NT2/D1 (cell line): ENCODE data around the gene PCYT1A.
"Not testable (repeated sequence)": the region's sequence is repeated elsewhere in the genome, so short reads cannot be mapped to it uniquely, and the experiment has no call there.

Source experiments
- DNase-seq: peaks from one replicate; pipeline ENCODE4 v3.0.0-alpha.2; 2011; ENCODE audit warnings: low read depth, low spot score
- H3K27me3 ChIP-seq: 2 replicates; pipeline ENCODE4 v1.6.0; 2011; ENCODE audit warnings: mild to moderate bottlenecking; ENCODE audit not compliant: insufficient read length, insufficient read depth
- H3K36me3 ChIP-seq: 2 replicates; pipeline ENCODE4 v1.6.1; 2011; ENCODE audit warnings: mild to moderate bottlenecking, low read length, mixed read lengths; ENCODE audit not compliant: insufficient read depth, insufficient read length
- H3K4me1 ChIP-seq: 2 replicates; pipeline ENCODE4 v1.5.1; 2011; ENCODE audit not compliant: insufficient read depth, insufficient read length
- H3K4me3 ChIP-seq: 2 replicates; pipeline ENCODE4 v1.5.1; 2011; ENCODE audit warnings: low read depth; ENCODE audit not compliant: insufficient read length
- H3K9ac ChIP-seq: 2 replicates; pipeline ENCODE4 v1.6.0; 2011; ENCODE audit warnings: low read depth; ENCODE audit not compliant: insufficient read length
- H3K9me3 ChIP-seq: 2 replicates; pipeline ENCODE4 v1.5.1; 2011; ENCODE audit warnings: mild to moderate bottlenecking, low read length; ENCODE audit not compliant: insufficient read depth
- SUZ12 ChIP-seq: IDR thresholded peaks from 2 replicates; pipeline ENCODE4 v1.6.1; 2011; ENCODE audit not compliant: insufficient read length, insufficient read depth; ENCODE audit errors: extremely low read depth
- YY1 ChIP-seq: IDR thresholded peaks from 2 replicates; pipeline ENCODE4 v1.6.1; 2011; ENCODE audit not compliant: insufficient read length, insufficient read depth
- ZNF274 ChIP-seq: IDR thresholded peaks from 2 replicates; pipeline ENCODE4 v1.6.1; 2011; ENCODE audit warnings: mild to moderate bottlenecking, low read depth, low read length

PCYT1A gene

GRCh38 chr3:196246612-196247308, 40.8 kb downstream of the PCYT1A start:
- Histone ChIP-seq H3K9ac (no peak overlapping the region), H3K4me1 (no peaks in the 10 kb centered on the region), H3K4me3 (no peak overlapping the region), H3K27me3 (no peaks in the 10 kb centered on the region), H3K36me3 (peaks cover 59% of the 10 kb centered on the region), H3K9me3 (no peaks in the 10 kb centered on the region; the same call in 1 of the 2 replicates)
- DNase-seq, result no peak
- TF ChIP-seq SUZ12 (no peak), ZNF274 (no peak), YY1 (no peak)

DNA sequence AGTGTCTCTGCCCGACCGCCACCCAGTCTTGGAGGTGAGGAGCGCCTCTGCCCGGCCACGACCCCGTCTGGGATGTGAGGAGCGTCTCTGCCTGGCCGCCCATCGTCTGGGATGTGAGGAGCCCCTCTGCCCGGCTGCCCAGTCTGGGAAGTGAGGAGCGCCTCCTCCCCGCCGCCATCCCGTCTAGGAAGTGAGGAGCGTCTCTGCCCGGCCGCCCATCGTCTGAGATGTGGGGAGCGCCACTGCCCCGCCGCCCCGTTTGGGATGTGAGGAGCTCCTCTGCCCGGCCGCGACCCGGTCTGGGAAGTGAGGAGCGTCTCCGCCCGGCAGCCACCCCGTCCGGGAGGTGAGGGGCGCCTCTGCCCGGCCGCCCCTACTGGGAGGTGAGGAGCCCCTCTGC, 43.4 kb downstream of the PCYT1A start:
- H3K9me3 ChIP-seq, H3K27me3 ChIP-seq, H3K4me3 ChIP-seq, H3K4me1 ChIP-seq, H3K9ac ChIP-seq, DNase-seq: not testable (repeated sequence)
- peaks cover 69% of the 10 kb centered on the region for H3K36me3 ChIP-seq

DNA sequence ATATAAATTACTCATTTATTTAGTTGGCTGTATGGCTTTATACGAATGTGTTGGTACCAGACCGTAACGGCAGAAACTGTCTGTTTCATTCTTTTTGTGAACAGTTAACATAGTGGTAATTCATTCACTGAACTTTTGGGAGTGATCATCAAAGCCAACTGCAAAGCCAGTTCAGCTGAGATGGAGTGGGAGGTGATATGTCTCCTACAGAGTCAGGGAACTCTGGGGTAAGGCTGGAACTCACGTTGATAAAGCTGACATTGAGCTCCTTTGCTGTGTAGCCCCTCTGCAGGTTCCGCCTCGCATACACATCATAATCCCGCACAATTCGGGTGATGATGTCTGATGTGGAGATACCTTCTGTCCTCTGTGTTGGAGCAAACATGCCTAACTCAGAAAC, 45.8 kb downstream of the PCYT1A start:
- peaks cover 75% of the 10 kb centered on the region for H3K36me3 ChIP-seq
- no peaks in the 10 kb centered on the region for H3K27me3 ChIP-seq
- H3K4me3 ChIP-seq, result no peak overlapping the region
- no peak for DNase-seq
- no peaks in the 10 kb centered on the region; the same call in 1 of the 2 replicates for H3K9me3 ChIP-seq
- H3K9ac ChIP-seq, result no peak overlapping the region
- no peak for TF ChIP-seq ZNF274
- TF ChIP-seq YY1, result no peak
- no peak for TF ChIP-seq SUZ12
- H3K4me1 ChIP-seq, result no peaks in the 10 kb centered on the region

GRCh38 chr3:196240424-196240823, 47.1 kb downstream of the PCYT1A start:
- Histone ChIP-seq H3K9me3 (no peaks in the 10 kb centered on the region; the same call in 1 of the 2 replicates), H3K4me1 (no peaks in the 10 kb centered on the region), H3K9ac (no peak overlapping the region), H3K4me3 (no peak overlapping the region), H3K27me3 (no peaks in the 10 kb centered on the region), H3K36me3 (peaks cover 75% of the 10 kb centered on the region)
- TF ChIP-seq SUZ12 (no peak), ZNF274 (no peak), YY1 (no peak)
- no peak for DNase-seq

GRCh38 chr3:196238612-196239560, 48.6 kb downstream of the PCYT1A start:
- no peak for DNase-seq
- Histone ChIP-seq H3K9ac (no peak overlapping the region), H3K27me3 (no peaks in the 10 kb centered on the region), H3K36me3 (peaks cover 72% of the 10 kb centered on the region), H3K4me1 (no peaks in the 10 kb centered on the region), H3K4me3 (no peak overlapping the region), H3K9me3 (no peaks in the 10 kb centered on the region)
- TF ChIP-seq SUZ12, result no peak
- TF ChIP-seq ZNF274, result no peak

GRCh38 chr3:196237203-196237602, 50.3 kb downstream of the PCYT1A start:
- Histone ChIP-seq H3K9ac (no peak overlapping the region), H3K4me1 (no peaks in the 10 kb centered on the region), H3K27me3 (no peaks in the 10 kb centered on the region), H3K4me3 (no peak overlapping the region), H3K9me3 (no peaks in the 10 kb centered on the region), H3K36me3 (peaks cover 72% of the 10 kb centered on the region)
- no peak for TF ChIP-seq YY1
- TF ChIP-seq ZNF274, result no peak
- no peak for TF ChIP-seq SUZ12
- DNase-seq, result no peak

GRCh38 chr3:196236223-196236622, 51.3 kb downstream of the PCYT1A start:
- no peaks in the 10 kb centered on the region for H3K9me3 ChIP-seq
- H3K9ac ChIP-seq, result no peak overlapping the region
- no peaks in the 10 kb centered on the region for H3K4me1 ChIP-seq
- no peak overlapping the region for H3K4me3 ChIP-seq
- no peaks in the 10 kb centered on the region for H3K27me3 ChIP-seq
- peaks cover 62% of the 10 kb centered on the region for H3K36me3 ChIP-seq
- no peak for DNase-seq
- TF ChIP-seq YY1, result no peak
- no peak for TF ChIP-seq ZNF274
- no peak for TF ChIP-seq SUZ12
